GM13977 (cell line): ENCODE results near the gene TRIM71.
"Not testable (repeated sequence)": the region's sequence is repeated elsewhere in the genome, so short reads cannot be mapped to it uniquely, and the experiment has no call there.

Source experiments
- DNase-seq: peaks from one replicate; pipeline ENCODE4 v3.0.0; 2012; ENCODE audit warnings: low spot score
- CTCF ChIP-seq: IDR thresholded peaks from 2 replicates; pipeline ENCODE4 v1.5.1; 2012; ENCODE audit warnings: mild to moderate bottlenecking, control low read depth; ENCODE audit not compliant: insufficient read depth; ENCODE audit errors: extremely low read depth, missing control alignments
- in situ Hi-C: fragments of 300-500 bp; cut with MboI; formaldehyde crosslinking; loops from one replicate; pipeline ENCODE4 v1.12.0; 2022; ENCODE audit warnings: low sequenced_read_pairs, low pct_unique_long_range_greater_than_20kb, mixed read lengths, inconsistent platforms; ENCODE audit not compliant: unreplicated experiment

Gene TRIM71

GRCh38 chr3:32899265-32899664 is 81.5 kb downstream of the TRIM71 start:
- TF ChIP-seq CTCF, result no peak
- no peak for DNase-seq
- in situ Hi-C loops, result no loop called here

DNA sequence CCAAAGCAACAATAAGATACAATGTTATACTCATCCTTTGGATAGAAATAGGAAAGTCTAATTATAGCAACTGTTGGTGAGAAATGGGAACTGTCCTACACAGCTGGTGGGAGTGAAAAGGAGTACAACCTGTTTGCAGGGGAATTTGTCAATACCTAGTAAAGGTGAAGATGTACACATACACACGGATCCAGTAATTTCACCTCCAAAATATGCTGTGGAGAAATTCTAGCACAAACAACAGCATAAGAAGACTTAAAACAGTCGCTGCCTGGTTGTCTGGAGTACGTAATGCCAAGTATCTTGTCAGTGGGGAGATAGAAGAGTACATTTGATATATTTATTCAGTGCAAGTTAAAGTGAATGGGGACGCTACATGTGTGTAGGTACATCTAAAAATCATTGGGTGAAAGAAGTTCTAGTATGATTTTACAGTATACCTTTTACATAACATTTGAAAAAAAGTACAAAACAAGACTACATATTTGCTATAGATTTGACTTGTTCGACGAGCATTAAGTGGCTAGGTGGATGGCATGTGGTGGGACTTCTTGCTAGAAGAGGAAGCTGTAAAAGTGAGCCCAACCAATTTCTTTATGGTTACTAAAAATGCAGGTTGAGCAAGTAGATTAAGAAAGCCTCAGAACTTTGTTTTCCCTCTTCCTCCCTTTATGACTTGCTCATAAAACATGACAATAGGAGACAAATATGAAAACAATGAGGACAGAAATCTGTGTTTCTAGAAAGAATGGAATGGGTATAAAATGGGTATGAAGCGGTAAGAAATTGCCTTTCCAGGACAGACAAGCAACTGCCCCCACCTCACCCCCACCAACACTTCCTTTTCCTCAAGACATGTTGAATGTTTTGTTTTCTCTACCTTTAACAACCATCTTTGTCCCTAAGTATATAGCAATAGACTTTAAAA is 83.5 kb downstream of the TRIM71 start:
- TF ChIP-seq CTCF, result no peak
- DNase-seq, result no peak
- in situ Hi-C loops, result loop anchor here (25.0 kb wide), 1 partner anchor 389 kb away; the partner anchor contains the start of gene CMTM6

DNA sequence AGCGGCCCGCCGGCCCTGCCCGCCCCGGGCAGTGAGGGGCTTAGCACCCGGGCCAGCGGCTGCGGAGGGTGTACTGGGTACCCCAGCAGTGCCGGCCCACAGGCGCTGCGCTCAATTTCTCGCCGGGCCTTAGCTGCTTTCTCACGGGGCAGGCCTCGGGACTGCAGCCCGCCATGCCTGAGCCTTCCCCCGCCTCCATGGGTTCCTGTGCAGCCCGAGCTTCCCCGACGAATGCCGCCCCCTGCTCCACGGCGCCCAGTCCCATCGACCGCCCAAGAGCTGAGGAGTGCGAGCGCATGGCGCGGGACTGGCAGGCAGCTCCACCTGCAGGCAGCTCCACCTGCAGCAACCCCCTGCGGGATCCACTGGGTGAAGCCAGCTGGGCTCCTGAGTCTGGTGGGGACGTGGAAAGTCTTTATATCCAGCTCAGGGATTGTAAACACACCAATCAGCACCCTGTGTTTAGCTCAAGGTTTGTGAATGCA is 85.1 kb downstream of the TRIM71 start:
- not testable (repeated sequence) for DNase-seq
- in situ Hi-C loops, result loop anchor here (25.0 kb wide), 1 partner anchor 391 kb away; the partner anchor contains the start of gene CMTM6
- peak; percentile 68 for TF ChIP-seq CTCF

DNA sequence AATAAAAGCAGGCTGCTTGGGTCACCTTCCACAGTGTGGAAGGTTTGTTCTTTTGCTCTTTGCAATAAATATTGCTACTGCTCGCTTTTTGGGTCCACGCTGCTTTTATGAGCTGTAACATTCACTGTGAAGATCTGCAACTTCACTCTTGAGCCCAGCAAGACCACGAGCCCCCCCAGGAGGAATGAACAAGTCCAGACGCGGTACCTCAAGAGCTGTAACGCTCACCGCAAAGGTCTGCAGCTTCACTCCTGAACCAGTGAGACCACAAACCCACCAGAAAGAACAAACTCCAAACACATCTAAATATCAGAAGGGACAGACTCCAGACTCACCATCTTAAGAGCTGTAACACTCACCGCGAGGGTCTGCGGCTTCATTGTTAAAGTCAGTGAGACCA is 86.2 kb downstream of the TRIM71 start:
- DNase-seq, result no peak
- no peak for TF ChIP-seq CTCF
- in situ Hi-C loops, result loop anchor here (25.0 kb wide), 1 partner anchor 392 kb away; the partner anchor contains the start of gene CMTM6

DNA sequence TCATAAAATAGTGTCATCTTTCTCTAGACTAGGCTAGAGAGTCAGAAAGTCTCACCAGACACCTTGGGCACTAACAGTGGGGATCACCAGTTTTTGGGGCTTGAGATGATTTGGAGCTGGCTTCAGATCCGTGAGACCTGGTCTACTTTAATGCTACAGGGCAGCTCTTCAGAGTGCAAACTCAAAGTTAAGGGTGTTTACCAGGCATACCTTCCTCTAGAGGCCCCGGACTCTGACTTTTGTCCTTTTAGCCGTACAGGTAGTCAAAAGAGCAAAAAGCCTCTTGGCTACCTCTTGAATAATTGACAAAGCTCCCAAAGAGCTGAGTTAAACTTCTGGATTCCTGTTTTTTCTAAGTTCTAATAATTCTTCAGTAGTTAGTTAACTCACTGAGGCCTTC is 92.2 kb downstream of the TRIM71 start:
- DNase-seq, result no peak
- in situ Hi-C loops, result loop anchor here (25.0 kb wide), 1 partner anchor 398 kb away; the partner anchor contains the start of gene CMTM6
- TF ChIP-seq CTCF, result no peak

GRCh38 chr3:32910954-32911353 is 93.2 kb downstream of the TRIM71 start:
- no peak for TF ChIP-seq CTCF
- DNase-seq, result no peak

More at GRCh38 chr3:32910954-32911353, 93.2 kb downstream of the TRIM71 start:
- in situ Hi-C loops, result loop anchor here (25.0 kb wide), 1 partner anchor 399 kb away; the partner anchor contains the start of gene CMTM6
